HepG2 (cell line): ENCODE data around the gene SLC4A9. TPM values are rescaled to one million over a fixed set of nuclear protein-coding genes. Genes with fewer than 3 reads are reported as not detected.

Source experiments
- EEA1 ChIP-seq: sonication (generic); formaldehyde crosslinking; IDR thresholded peaks from 2 replicates; pipeline ENCODE4 v1.5.1; 2020; ENCODE audit warnings: mild to moderate bottlenecking, missing genetic modification reagents, borderline replicate concordance
- HNF4A ChIP-seq: sonication (generic); formaldehyde crosslinking; IDR thresholded peaks from 2 replicates; pipeline ENCODE4 v1.4.0; 2020; ENCODE audit warnings: missing genetic modification reagents
- HOXA5 ChIP-seq: sonication (generic); formaldehyde crosslinking; IDR thresholded peaks from 2 replicates; pipeline ENCODE4 v1.4.0; 2020; ENCODE audit warnings: missing genetic modification reagents
- NAIF1 ChIP-seq: sonication (generic); formaldehyde crosslinking; IDR thresholded peaks from 2 replicates; pipeline ENCODE4 v1.5.0; 2020; ENCODE audit warnings: mild to moderate bottlenecking, missing genetic modification reagents, borderline replicate concordance
- SETDB1 ChIP-seq: sonication (generic); formaldehyde crosslinking; IDR thresholded peaks from 2 replicates; pipeline ENCODE4 v1.5.1; 2020; ENCODE audit warnings: missing genetic modification reagents, mild to moderate bottlenecking, borderline replicate concordance
- SRF ChIP-seq: IDR thresholded peaks from 2 replicates; pipeline ENCODE4 v1.6.1; 2011; ENCODE audit warnings: mild to moderate bottlenecking, low read depth, low read length, moderate library complexity
- THYN1 ChIP-seq: sonication (generic); formaldehyde crosslinking; IDR thresholded peaks from 2 replicates; pipeline ENCODE4 v1.8.1; 2023; ENCODE audit warnings: low read depth, mild to moderate bottlenecking, moderate library complexity, missing genetic modification reagents, borderline replicate concordance
- ZBTB42 ChIP-seq: sonication (generic); formaldehyde crosslinking; IDR thresholded peaks from 2 replicates; pipeline ENCODE4 v1.5.0; 2020; ENCODE audit warnings: mild to moderate bottlenecking, missing genetic modification reagents
- ZNF24 ChIP-seq: fragments of 450-650 bp; IDR thresholded peaks from 2 replicates; pipeline ENCODE4 v1.6.1; 2017; ENCODE audit warnings: antibody characterized with exemption, mild to moderate bottlenecking
- polyA plus RNA-seq, 8 experiments: library from polyadenylated mRNA; depleted of rRNA in 3 of 8; stranded (reverse) in 7 of 8; unstranded in 1 of 8; fragments of >200 nt; fragmentation: Illumina TruSeq in 4 of 8; extraction: Trizol in 4 of 8; gene quantifications; 2 replicates each; pipeline versions ENCODE4 v1.2.1 to v1.2.3, GENCODE V29; 2011 to 2016; ENCODE audit warnings: low read depth in 4 of 8, missing spikeins in 1 of 8, mixed read lengths in 1 of 8; ENCODE audit not compliant: insufficient read depth in 1 of 8
- total RNA-seq, 5 experiments: library from RNA; depleted of rRNA; stranded (reverse); fragments of >200 nt; fragmentation: Illumina TruSeq; extraction: Trizol; gene quantifications; 2 replicates each; pipeline ENCODE4 v1.2.3, GENCODE V29; 2016; ENCODE audit warnings: low read depth in 1 of 5
- TF ChIP-seq, protein P1 (sequence below): sonication (generic); formaldehyde crosslinking; IDR thresholded peaks from 2 replicates; pipeline ENCODE4 v1.4.0; 2020; ENCODE audit warnings: missing genetic modification reagents, mild to moderate bottlenecking, borderline replicate concordance
- TF ChIP-seq, protein P2 (sequence below): sonication (generic); formaldehyde crosslinking; IDR thresholded peaks from 2 replicates; pipeline ENCODE4 v1.4.0; 2020; ENCODE audit warnings: missing genetic modification reagents
- TF ChIP-seq, protein P3 (sequence below): sonication (generic); formaldehyde crosslinking; IDR thresholded peaks from 2 replicates; pipeline ENCODE4 v1.8.1; 2023; ENCODE audit warnings: mild to moderate bottlenecking, missing genetic modification reagents
- TF ChIP-seq, protein P4 (sequence below): sonication (generic); formaldehyde crosslinking; IDR thresholded peaks from 2 replicates; pipeline ENCODE4 v1.8.1; 2023; ENCODE audit warnings: missing genetic modification reagents, inconsistent platforms, borderline replicate concordance
- TF ChIP-seq, protein P5 (sequence below): sonication (generic); formaldehyde crosslinking; IDR thresholded peaks from 2 replicates; pipeline ENCODE4 v1.4.0; 2020; ENCODE audit warnings: missing genetic modification reagents
- TF ChIP-seq, protein P6 (sequence below): sonication (generic); formaldehyde crosslinking; IDR thresholded peaks from 2 replicates; pipeline ENCODE4 v1.5.0; 2020; ENCODE audit warnings: mild to moderate bottlenecking, missing genetic modification reagents, borderline replicate concordance

SLC4A9 gene
- total and polyA plus RNA-seq, 2 of the 13 experiments (the other 11 are each of a cell fraction or from before 2014, with no cell fraction given) = not detected

DNA sequence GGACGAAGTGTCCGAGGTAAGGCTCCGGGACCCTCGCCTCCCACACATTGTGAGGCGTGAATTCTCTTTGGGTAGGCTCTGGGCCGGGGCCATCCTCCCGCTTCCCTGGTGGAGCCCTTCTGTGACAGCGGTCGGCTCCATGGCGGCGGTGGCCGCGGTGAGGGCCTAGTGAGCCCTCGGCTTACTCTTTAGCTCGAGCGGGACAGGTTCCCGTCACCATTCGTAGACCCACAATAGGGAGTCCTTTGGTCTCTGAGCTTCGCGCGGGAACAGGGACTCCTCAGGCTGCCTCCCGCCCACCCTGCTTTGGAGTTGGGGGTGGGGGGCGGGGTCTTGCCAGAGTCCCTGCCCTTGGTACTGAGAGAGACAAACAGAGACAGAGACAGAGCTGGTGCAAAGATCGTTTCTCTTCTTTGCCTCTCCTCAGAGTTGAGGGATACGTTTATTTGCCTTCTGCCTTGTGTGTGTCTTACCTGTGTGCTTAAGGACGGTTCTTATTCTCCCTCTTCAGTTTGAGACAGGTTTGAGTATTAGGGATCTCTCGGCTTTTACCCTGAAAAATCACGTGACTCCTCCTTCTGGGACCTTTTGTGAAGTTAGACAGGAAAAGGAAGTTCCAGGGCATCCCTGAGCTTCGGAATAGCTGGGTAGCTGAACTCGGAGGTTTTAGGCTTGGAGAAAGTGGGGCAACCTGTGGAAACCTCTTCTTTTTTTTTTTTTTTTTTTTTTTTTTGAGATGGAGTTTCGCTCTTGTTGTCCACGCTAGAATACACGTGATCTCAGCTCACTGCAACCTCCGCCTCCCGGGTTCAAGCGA, 42.5 kb downstream of the SLC4A9 start (continued):
- TF ChIP-seq, protein P1, sequence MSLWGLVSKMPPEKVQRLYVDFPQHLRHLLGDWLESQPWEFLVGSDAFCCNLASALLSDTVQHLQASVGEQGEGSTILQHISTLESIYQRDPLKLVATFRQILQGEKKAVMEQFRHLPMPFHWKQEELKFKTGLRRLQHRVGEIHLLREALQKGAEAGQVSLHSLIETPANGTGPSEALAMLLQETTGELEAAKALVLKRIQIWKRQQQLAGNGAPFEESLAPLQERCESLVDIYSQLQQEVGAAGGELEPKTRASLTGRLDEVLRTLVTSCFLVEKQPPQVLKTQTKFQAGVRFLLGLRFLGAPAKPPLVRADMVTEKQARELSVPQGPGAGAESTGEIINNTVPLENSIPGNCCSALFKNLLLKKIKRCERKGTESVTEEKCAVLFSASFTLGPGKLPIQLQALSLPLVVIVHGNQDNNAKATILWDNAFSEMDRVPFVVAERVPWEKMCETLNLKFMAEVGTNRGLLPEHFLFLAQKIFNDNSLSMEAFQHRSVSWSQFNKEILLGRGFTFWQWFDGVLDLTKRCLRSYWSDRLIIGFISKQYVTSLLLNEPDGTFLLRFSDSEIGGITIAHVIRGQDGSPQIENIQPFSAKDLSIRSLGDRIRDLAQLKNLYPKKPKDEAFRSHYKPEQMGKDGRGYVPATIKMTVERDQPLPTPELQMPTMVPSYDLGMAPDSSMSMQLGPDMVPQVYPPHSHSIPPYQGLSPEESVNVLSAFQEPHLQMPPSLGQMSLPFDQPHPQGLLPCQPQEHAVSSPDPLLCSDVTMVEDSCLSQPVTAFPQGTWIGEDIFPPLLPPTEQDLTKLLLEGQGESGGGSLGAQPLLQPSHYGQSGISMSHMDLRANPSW (CRISPR knock-in tag) = 0 out of 2 replicates have a peak, but pooled peaks have one; percentile 66
- no peak; the same call in 1 of the 2 replicates for TF ChIP-seq EEA1 (CRISPR knock-in tag)
- TF ChIP-seq, protein P2, sequence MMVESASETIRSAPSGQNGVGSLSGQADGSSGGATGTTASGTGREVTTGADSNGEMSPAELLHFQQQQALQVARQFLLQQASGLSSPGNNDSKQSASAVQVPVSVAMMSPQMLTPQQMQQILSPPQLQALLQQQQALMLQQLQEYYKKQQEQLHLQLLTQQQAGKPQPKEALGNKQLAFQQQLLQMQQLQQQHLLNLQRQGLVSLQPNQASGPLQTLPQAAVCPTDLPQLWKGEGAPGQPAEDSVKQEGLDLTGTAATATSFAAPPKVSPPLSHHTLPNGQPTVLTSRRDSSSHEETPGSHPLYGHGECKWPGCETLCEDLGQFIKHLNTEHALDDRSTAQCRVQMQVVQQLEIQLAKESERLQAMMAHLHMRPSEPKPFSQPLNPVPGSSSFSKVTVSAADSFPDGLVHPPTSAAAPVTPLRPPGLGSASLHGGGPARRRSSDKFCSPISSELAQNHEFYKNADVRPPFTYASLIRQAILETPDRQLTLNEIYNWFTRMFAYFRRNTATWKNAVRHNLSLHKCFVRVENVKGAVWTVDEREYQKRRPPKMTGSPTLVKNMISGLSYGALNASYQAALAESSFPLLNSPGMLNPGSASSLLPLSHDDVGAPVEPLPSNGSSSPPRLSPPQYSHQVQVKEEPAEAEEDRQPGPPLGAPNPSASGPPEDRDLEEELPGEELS (CRISPR knock-in tag) = 0 out of 2 replicates have a peak, but pooled peaks have one; percentile 15
- TF ChIP-seq SETDB1 (CRISPR knock-in tag) = no peak
- TF ChIP-seq HNF4A (CRISPR knock-in tag) = peak; percentile 79
- TF ChIP-seq, protein P3, sequence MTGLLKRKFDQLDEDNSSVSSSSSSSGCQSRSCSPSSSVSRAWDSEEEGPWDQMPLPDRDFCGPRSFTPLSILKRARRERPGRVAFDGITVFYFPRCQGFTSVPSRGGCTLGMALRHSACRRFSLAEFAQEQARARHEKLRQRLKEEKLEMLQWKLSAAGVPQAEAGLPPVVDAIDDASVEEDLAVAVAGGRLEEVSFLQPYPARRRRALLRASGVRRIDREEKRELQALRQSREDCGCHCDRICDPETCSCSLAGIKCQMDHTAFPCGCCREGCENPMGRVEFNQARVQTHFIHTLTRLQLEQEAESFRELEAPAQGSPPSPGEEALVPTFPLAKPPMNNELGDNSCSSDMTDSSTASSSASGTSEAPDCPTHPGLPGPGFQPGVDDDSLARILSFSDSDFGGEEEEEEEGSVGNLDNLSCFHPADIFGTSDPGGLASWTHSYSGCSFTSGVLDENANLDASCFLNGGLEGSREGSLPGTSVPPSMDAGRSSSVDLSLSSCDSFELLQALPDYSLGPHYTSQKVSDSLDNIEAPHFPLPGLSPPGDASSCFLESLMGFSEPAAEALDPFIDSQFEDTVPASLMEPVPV = no peak
- TF ChIP-seq, protein P4, sequence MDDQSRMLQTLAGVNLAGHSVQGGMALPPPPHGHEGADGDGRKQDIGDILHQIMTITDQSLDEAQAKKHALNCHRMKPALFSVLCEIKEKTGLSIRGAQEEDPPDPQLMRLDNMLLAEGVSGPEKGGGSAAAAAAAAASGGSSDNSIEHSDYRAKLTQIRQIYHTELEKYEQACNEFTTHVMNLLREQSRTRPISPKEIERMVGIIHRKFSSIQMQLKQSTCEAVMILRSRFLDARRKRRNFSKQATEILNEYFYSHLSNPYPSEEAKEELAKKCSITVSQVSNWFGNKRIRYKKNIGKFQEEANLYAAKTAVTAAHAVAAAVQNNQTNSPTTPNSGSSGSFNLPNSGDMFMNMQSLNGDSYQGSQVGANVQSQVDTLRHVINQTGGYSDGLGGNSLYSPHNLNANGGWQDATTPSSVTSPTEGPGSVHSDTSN (CRISPR knock-in tag) = no peak
- TF ChIP-seq, protein P5, sequence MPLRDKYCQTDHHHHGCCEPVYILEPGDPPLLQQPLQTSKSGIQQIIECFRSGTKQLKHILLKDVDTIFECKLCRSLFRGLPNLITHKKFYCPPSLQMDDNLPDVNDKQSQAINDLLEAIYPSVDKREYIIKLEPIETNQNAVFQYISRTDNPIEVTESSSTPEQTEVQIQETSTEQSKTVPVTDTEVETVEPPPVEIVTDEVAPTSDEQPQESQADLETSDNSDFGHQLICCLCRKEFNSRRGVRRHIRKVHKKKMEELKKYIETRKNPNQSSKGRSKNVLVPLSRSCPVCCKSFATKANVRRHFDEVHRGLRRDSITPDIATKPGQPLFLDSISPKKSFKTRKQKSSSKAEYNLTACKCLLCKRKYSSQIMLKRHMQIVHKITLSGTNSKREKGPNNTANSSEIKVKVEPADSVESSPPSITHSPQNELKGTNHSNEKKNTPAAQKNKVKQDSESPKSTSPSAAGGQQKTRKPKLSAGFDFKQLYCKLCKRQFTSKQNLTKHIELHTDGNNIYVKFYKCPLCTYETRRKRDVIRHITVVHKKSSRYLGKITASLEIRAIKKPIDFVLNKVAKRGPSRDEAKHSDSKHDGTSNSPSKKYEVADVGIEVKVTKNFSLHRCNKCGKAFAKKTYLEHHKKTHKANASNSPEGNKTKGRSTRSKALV (CRISPR knock-in tag) = no peak; the same call in 1 of the 2 replicates
- no peak for TF ChIP-seq NAIF1
- no peak for TF ChIP-seq THYN1 (CRISPR knock-in tag)
- TF ChIP-seq, protein P6, sequence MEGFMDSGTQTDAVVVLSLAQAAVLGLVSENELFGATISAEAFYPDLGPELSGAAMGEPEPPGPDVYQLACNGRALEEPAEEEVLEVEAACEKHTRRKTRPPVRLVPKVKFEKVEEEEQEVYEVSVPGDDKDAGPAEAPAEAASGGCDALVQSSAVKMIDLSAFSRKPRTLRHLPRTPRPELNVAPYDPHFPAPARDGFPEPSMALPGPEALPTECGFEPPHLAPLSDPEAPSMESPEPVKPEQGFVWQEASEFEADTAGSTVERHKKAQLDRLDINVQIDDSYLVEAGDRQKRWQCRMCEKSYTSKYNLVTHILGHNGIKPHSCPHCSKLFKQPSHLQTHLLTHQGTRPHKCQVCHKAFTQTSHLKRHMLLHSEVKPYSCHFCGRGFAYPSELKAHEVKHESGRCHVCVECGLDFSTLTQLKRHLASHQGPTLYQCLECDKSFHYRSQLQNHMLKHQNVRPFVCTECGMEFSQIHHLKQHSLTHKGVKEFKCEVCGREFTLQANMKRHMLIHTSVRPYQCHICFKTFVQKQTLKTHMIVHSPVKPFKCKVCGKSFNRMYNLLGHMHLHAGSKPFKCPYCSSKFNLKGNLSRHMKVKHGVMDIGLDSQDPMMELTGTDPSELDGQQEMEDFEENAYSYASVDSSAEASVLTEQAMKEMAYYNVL (CRISPR knock-in tag) = no peak
- TF ChIP-seq ZBTB42 (CRISPR knock-in tag) = no peak
- TF ChIP-seq ZNF24 = no peak
- peak; percentile 60 for TF ChIP-seq HOXA5 (CRISPR knock-in tag)
- 0 out of 2 replicates have a peak, but pooled peaks have one; percentile 8 for TF ChIP-seq SRF
